Naive B cell (primary cell): ENCODE measurements around the gene MACC1. TPM values are rescaled to one million over a fixed set of nuclear protein-coding genes. Genes with fewer than 3 reads are reported as not detected.
A peak's percentile ranks its signal among the peaks of the same experiment; 100 is the strongest.
"Not testable (repeated sequence)": the region's sequence is repeated elsewhere in the genome, so short reads cannot be mapped to it uniquely, and the experiment has no call there.

ENCODE experiments used
- ATAC-seq, 2 donors: fragments of 150-1000 bp; cut with Tn5 transposase; 2 replicates each; pipeline ENCODE4 v1.10.0; 2021; ENCODE audit warnings: low read depth in 2 of 2, mild to moderate bottlenecking in 2 of 2, moderate library complexity in 2 of 2
- DNase-seq: peaks from one replicate; pipeline ENCODE4 v3.0.0; 2022
- H3K27ac Mint-ChIP-seq, 6 donors: one replicate each; pipeline ENCODE4 v1.8.0; 2020 to 2022; ENCODE audit warnings: mild to moderate bottlenecking in 6 of 6, mixed read lengths in 6 of 6, moderate library complexity in 5 of 6, inconsistent platforms in 2 of 6
- H3K27me3 Mint-ChIP-seq, 3 donors: one replicate each; pipeline ENCODE4 v1.8.0; 2021 to 2022; ENCODE audit warnings: mixed read lengths in 3 of 3, mild to moderate bottlenecking in 1 of 3
- H3K36me3 Mint-ChIP-seq, 2 donors: one replicate each; pipeline ENCODE4 v1.8.0; 2020 to 2022; ENCODE audit warnings: mixed read lengths in 2 of 2, inconsistent platforms in 1 of 2, mild to moderate bottlenecking in 1 of 2
- H3K4me1 Mint-ChIP-seq, 3 donors: one replicate each; pipeline ENCODE4 v1.8.0; 2020 to 2022; ENCODE audit warnings: mixed read lengths in 3 of 3, inconsistent platforms in 1 of 3, mild to moderate bottlenecking in 1 of 3, moderate library complexity in 1 of 3
- H3K4me3 Mint-ChIP-seq, 8 donors: one replicate each; pipeline ENCODE4 v1.8.0; 2020 to 2022; ENCODE audit warnings: mild to moderate bottlenecking in 8 of 8, mixed read lengths in 8 of 8, moderate library complexity in 8 of 8, inconsistent platforms in 2 of 8
- H3K9me3 Mint-ChIP-seq, 7 donors: one replicate each; pipeline ENCODE4 v1.8.0; 2020 to 2022; ENCODE audit warnings: mixed read lengths in 7 of 7, mild to moderate bottlenecking in 5 of 7, inconsistent platforms in 2 of 7, moderate library complexity in 1 of 7
- polyA plus RNA-seq, 6 donors: library from polyadenylated mRNA; unstranded; fragments of 300-500 nt; fragmentation: Illumina TruSeq; gene quantifications; one replicate each; pipeline ENCODE4 v1.2.3, GENCODE V29; 2021; ENCODE audit warnings: low read depth in 6 of 6

Gene MACC1
- polyA plus RNA-seq, 6 donors from 2014 or later: 0.06 to 1.9 (median 0.89) TPM

- Mint-ChIP-seq H3K27ac (no peak overlapping the region), H3K4me3 (no peak overlapping the region)
These were observed 3.8 kb downstream of the MACC1 start for GRCh38 chr7:20213378-20213777.

GRCh38 chr7:20211376-20211775, 5.8 kb downstream of the MACC1 start:
- Mint-ChIP-seq H3K9me3 (peaks cover 5 to 24% (median 11%) of the 10 kb centered on the region in 7 donors), H3K27ac (no peak overlapping the region), H3K36me3 (peaks cover 28 to 32% of the 10 kb centered on the region in 2 donors), H3K4me1 (peaks cover 6 to 21% (median 16%) of the 10 kb centered on the region in 3 donors), H3K4me3 (no peak overlapping the region), H3K27me3 (no peaks in the 10 kb centered on the region)
- DNase-seq (no peak), ATAC-seq (no peak)

More at GRCh38 chr7:20213378-20213777, 3.8 kb downstream of the MACC1 start:
- Mint-ChIP-seq H3K27me3 (no peaks in the 10 kb centered on the region), H3K9me3 (peaks cover 4 to 18% (median 8%) of the 10 kb centered on the region in 7 donors), H3K36me3 (peaks cover 25 to 28% of the 10 kb centered on the region in 2 donors), H3K4me1 (peaks cover 21 to 37% (median 22%) of the 10 kb centered on the region in 3 donors)
- ATAC-seq: no peak
- DNase-seq: no peak

GRCh38 chr7:20208651-20209307, 8.4 kb downstream of the MACC1 start:
- Mint-ChIP-seq H3K27ac (peak overlapping the region in 1 of 6 donors; percentile 27), H3K4me3 (no peak overlapping the region), H3K9me3 (peaks cover 5 to 24% (median 11%) of the 10 kb centered on the region in 7 donors), H3K36me3 (peaks cover 28 to 32% of the 10 kb centered on the region in 2 donors), H3K4me1 (peaks cover 6 to 18% (median 15%) of the 10 kb centered on the region in 3 donors), H3K27me3 (no peaks in the 10 kb centered on the region)
- DNase-seq (no peak), ATAC-seq (no peak)

GRCh38 chr7:20207811-20208210, 9.4 kb downstream of the MACC1 start:
- not testable (repeated sequence) for DNase-seq, ATAC-seq, H3K4me3 Mint-ChIP-seq, H3K27me3 Mint-ChIP-seq
- Mint-ChIP-seq H3K36me3 (peaks cover 20 to 32% of the 10 kb centered on the region in 2 donors), H3K9me3 (peaks cover 5 to 24% (median 11%) of the 10 kb centered on the region in 7 donors), H3K4me1 (peaks cover 8 to 15% (median 10%) of the 10 kb centered on the region in 3 donors), H3K27ac (peak overlapping the region in 1 of 6 donors; percentile 72)

GRCh38 chr7:20206104-20206896, 10.9 kb downstream of the MACC1 start:
- Mint-ChIP-seq H3K27ac (peak overlapping the region in 1 of 6 donors; percentile 75), H3K27me3 (no peaks in the 10 kb centered on the region), H3K36me3 (peaks cover 11 to 32% of the 10 kb centered on the region in 2 donors), H3K4me1 (peaks cover 9 to 18% (median 10%) of the 10 kb centered on the region in 3 donors), H3K9me3 (peaks cover 5 to 24% (median 11%) of the 10 kb centered on the region in 7 donors), H3K4me3 (no peak overlapping the region)
- DNase-seq (no peak), ATAC-seq (no peak)

- ATAC-seq (no peak), DNase-seq (no peak)
- H3K4me1 Mint-ChIP-seq: peaks cover 29 to 34% (median 31%) of the 10 kb centered on the region in 3 donors
- peaks cover 0 to 5% (median 3%) of the 10 kb centered on the region in 7 donors for H3K9me3 Mint-ChIP-seq
- peak overlapping the region in 2 of 6 donors; percentile 16 to 47 for H3K27ac Mint-ChIP-seq
- no peaks in the 10 kb centered on the region for H3K27me3 Mint-ChIP-seq
- peak overlapping the region in 1 of 8 donors; percentile 16 for H3K4me3 Mint-ChIP-seq
- peaks cover 0 to 6% of the 10 kb centered on the region in 2 donors for H3K36me3 Mint-ChIP-seq
These were observed 13.9 kb downstream of the MACC1 start for GRCh38 chr7:20203316-20203715.

- Mint-ChIP-seq H3K4me3 (peak overlapping the region in 6 of 8 donors; percentile 12 to 61 (median 37)), H3K27ac (peak overlapping the region; percentile 71 to 98 (median 88)), H3K36me3 (no peaks in the 10 kb centered on the region), H3K27me3 (no peaks in the 10 kb centered on the region), H3K4me1 (peaks cover 29 to 36% (median 35%) of the 10 kb centered on the region in 3 donors), H3K9me3 (no peaks in the 10 kb centered on the region)
- ATAC-seq (peak; percentile 37 to 48), DNase-seq (peak; percentile 46)
These were observed 15.8 kb downstream of the MACC1 start for GRCh38 chr7:20201380-20201779.

- Mint-ChIP-seq H3K9me3 (no peaks in the 10 kb centered on the region), H3K4me1 (peaks cover 29 to 36% (median 30%) of the 10 kb centered on the region in 3 donors), H3K36me3 (no peaks in the 10 kb centered on the region), H3K27ac (peak overlapping the region; percentile 71 to 98 (median 88)), H3K4me3 (peak overlapping the region in 5 of 8 donors; percentile 12 to 61 (median 35)), H3K27me3 (no peaks in the 10 kb centered on the region)
- ATAC-seq: peak; percentile 8 to 22
- DNase-seq: no peak
These were observed 16.2 kb downstream of the MACC1 start for GRCh38 chr7:20200971-20201370.

- Mint-ChIP-seq H3K4me1 (peaks cover 24 to 36% (median 30%) of the 10 kb centered on the region in 3 donors), H3K36me3 (peaks cover 0 to 5% of the 10 kb centered on the region in 2 donors), H3K9me3 (no peaks in the 10 kb centered on the region), H3K27me3 (no peaks in the 10 kb centered on the region), H3K27ac (peak overlapping the region; percentile 71 to 94 (median 88)), H3K4me3 (peak overlapping the region in 5 of 8 donors; percentile 11 to 42 (median 35))
- peak; percentile 52 to 53 for ATAC-seq
- DNase-seq: peak; percentile 68
These were observed 16.8 kb downstream of the MACC1 start for GRCh38 chr7:20200361-20200760.

GRCh38 chr7:20199015-20199737, 18.0 kb downstream of the MACC1 start:
- peaks cover 24 to 36% (median 31%) of the 10 kb centered on the region in 3 donors for H3K4me1 Mint-ChIP-seq
- DNase-seq (peak; percentile 72), ATAC-seq (peak; percentile 80 to 82)
- peaks cover 0 to 8% of the 10 kb centered on the region in 2 donors for H3K36me3 Mint-ChIP-seq
- peak overlapping the region; percentile 54 to 97 (median 88) for H3K27ac Mint-ChIP-seq
- no peaks in the 10 kb centered on the region for H3K27me3 Mint-ChIP-seq
- peak overlapping the region; percentile 8 to 86 (median 60) for H3K4me3 Mint-ChIP-seq
- H3K9me3 Mint-ChIP-seq: no peaks in the 10 kb centered on the region

GRCh38 chr7:20198260-20198659, 18.9 kb downstream of the MACC1 start:
- ATAC-seq (no peak), DNase-seq (no peak)
- peaks cover 0 to 8% of the 10 kb centered on the region in 2 donors for H3K36me3 Mint-ChIP-seq
- H3K9me3 Mint-ChIP-seq: no peaks in the 10 kb centered on the region
- no peaks in the 10 kb centered on the region for H3K27me3 Mint-ChIP-seq
- no peak overlapping the region for H3K4me3 Mint-ChIP-seq
- peaks cover 29 to 41% (median 34%) of the 10 kb centered on the region in 3 donors for H3K4me1 Mint-ChIP-seq
- peak overlapping the region in 4 of 6 donors; percentile 27 to 87 (median 64) for H3K27ac Mint-ChIP-seq

- no peak for DNase-seq
These were observed 19.3 kb downstream of the MACC1 start for GRCh38 chr7:20197837-20198236.

More at GRCh38 chr7:20197837-20198236, 19.3 kb downstream of the MACC1 start:
- Mint-ChIP-seq H3K9me3 (no peaks in the 10 kb centered on the region), H3K4me1 (peaks cover 29 to 42% (median 34%) of the 10 kb centered on the region in 3 donors), H3K27me3 (no peaks in the 10 kb centered on the region), H3K36me3 (peaks cover 0 to 8% of the 10 kb centered on the region in 2 donors), H3K27ac (peak overlapping the region in 3 of 6 donors; percentile 54 to 87 (median 73)), H3K4me3 (no peak overlapping the region)
- no peak for ATAC-seq
